Fibroblast of the aortic adventitia (primary cell): ENCODE results near the gene SCN5A. TPM values are rescaled to one million over a fixed set of nuclear protein-coding genes. Genes with fewer than 3 reads are reported as not detected.

ENCODE experiments used
- DNase-seq: peaks from one replicate; pipeline ENCODE4 v3.0.0-alpha.2; 2010; ENCODE audit warnings: low read depth
- H3K4me3 ChIP-seq: 2 replicates; pipeline ENCODE4 v1.5.1; 2011; ENCODE audit warnings: low read depth, mild to moderate bottlenecking, control low read depth, low read length, moderate library complexity
- total RNA-seq: library from RNA; depleted of rRNA; stranded (reverse); fragments of >200 nt; gene quantifications from 2 replicates; pipeline ENCODE4 v1.2.3, GENCODE V29; 2012; ENCODE audit warnings: low replicate concordance
- TF ChIP-seq, protein P1 (sequence below): IDR thresholded peaks from 2 replicates; pipeline ENCODE4 v1.5.1; 2011; ENCODE audit warnings: mild to moderate bottlenecking, low read length, control low read depth, inconsistent platforms; ENCODE audit not compliant: insufficient read depth

The SCN5A gene
- total RNA-seq, 1 donor: 0.99 TPM

DNA sequence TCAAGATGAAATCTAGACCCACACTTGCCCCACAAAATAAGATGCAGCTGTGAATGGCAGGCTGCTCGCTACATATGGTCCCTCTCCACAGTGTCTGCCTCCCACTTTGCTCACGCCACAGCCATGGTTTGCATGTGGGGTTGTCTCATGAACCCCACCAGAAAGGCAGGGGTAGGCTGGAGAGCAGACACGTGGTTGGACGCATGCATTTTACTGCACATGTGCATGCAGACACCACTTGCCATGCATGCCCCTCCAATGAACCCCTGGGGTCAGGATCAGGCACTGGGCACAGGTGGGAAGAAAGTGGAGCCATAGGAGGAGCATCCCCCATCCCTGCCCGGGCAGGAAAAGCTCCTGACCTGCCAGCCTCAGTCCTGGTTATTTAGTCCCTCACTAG is 20.7 kb downstream of the SCN5A start:
- H3K4me3 ChIP-seq: no peak overlapping the region
- no peak for DNase-seq
- TF ChIP-seq, protein P1, sequence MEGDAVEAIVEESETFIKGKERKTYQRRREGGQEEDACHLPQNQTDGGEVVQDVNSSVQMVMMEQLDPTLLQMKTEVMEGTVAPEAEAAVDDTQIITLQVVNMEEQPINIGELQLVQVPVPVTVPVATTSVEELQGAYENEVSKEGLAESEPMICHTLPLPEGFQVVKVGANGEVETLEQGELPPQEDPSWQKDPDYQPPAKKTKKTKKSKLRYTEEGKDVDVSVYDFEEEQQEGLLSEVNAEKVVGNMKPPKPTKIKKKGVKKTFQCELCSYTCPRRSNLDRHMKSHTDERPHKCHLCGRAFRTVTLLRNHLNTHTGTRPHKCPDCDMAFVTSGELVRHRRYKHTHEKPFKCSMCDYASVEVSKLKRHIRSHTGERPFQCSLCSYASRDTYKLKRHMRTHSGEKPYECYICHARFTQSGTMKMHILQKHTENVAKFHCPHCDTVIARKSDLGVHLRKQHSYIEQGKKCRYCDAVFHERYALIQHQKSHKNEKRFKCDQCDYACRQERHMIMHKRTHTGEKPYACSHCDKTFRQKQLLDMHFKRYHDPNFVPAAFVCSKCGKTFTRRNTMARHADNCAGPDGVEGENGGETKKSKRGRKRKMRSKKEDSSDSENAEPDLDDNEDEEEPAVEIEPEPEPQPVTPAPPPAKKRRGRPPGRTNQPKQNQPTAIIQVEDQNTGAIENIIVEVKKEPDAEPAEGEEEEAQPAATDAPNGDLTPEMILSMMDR: no peak

DNA sequence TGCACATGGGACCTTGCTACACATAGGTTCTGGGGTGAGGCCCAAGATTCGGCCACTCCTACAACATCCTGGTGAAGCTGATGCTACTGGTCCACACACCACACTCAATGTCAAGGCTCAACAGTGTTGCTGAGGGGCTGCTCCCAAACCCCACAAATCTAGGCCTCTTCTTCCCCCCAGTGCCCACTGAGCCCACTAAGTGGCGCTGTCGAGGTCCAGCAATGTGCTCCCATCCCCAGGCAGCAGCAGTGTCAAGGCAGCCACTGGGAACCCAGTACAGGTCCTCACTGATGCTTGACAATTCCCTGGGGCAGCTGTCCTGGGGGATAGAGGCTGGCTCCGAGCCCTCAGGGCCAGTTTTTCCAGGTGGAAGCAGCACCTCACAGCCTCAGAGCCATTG is 21.5 kb downstream of the SCN5A start:
- TF ChIP-seq, protein P1: peak; percentile 52
- no peak overlapping the region for H3K4me3 ChIP-seq
- no peak for DNase-seq

DNA sequence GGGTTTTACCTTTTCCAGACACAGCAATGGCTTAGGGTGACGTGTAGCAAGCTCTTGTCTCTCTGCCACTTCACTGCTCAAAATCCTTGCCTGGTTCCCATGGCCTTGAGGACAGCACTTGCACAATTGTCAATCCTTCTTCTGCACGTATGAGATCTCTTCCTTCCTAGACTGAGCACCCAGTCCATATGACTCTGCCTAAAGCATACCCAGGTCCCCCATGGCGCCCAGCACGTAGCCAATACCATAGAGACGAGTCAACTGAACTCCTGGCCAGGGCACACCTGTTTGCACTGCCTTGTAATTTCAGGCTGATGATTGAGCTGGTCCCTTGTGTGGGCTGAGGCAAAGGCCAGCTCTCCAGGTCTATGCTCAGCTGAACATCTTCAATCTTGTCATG is 23.3 kb downstream of the SCN5A start:
- DNase-seq: no peak
- H3K4me3 ChIP-seq: no peak overlapping the region
- TF ChIP-seq, protein P1: no peak

DNA sequence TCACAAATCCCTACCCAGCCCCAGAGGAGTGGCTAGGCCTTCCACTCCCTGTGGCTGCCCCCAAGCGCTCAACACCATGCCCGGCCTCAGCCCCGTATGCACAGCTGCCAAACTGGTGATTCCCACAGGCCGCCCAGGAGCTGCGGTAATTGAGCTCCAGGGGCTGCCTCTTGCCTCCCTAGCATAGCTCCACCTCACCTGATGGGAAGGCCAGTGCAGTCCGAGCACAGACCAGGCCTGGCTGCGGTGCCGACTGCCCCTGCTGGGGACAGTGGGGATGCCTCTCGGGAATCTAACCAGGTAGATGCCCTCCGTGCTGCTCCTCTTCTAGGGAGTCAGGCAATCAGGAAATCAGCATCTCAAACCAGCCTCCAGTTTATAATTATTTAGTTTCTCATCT is 25.9 kb downstream of the SCN5A start:
- no peak for DNase-seq
- TF ChIP-seq, protein P1: no peak
- H3K4me3 ChIP-seq: no peak overlapping the region

DNA sequence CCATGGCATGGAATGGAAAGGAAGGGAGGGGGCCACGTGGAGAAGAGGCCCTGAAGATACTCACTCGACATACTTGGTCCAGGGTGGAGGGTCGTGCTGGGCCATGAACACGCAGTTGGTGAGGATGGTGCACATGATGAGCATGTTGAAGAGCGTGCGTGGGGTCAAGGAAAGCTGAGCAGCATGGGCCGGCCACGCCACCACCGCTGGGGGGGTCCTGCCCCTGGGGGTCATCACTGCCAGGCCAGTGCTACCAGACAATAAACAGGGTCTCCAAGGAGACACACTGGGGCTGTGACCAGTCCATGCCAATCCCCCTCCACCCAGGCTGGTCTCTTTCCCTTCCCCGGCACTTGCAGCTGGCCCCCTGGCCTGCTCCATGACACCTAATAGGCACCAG is 27.2 kb downstream of the SCN5A start:
- TF ChIP-seq, protein P1: no peak
- no peak for DNase-seq
- no peak overlapping the region for H3K4me3 ChIP-seq

DNA sequence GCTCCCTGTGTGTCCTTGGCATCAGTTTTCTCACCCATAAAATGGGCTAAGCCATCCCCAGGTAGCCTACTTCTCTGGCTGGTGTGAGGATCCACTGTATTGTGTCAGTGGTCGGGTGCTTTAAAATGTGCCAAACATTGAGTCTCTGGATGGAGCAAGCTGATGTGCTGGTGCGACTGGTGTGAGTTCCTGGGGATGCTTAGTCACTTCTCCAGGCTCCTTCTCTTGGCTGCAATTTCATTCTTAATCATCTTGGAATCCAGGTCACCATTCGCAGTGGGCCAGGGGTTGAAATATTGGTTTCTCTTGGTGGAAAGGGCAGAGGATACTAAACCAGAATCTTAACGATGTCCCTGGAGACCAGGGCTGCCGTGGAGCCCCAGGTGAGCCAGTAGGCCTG is 29.3 kb downstream of the SCN5A start:
- no peak overlapping the region for H3K4me3 ChIP-seq
- TF ChIP-seq, protein P1: no peak
- peak; percentile 34 for DNase-seq

DNA sequence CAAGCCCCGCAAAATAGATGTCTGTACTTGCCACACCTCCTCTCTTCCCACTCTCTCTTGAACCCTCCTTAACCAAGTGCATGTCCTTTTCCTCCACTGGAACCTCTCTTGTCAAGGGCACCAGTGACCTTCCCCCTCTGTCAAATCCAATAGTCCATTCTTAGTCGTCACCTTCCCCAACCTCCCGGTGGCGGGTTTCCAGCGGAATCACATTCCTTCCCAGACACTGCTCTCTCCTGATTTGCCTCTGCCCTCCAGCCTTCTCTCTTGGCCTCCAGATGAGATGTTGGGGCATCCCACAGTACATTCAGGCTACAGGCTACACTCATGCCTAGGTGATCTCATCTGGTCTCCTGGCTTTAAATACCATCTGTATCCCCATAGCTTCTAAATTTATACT is 31.1 kb downstream of the SCN5A start:
- no peak overlapping the region for H3K4me3 ChIP-seq
- no peak for DNase-seq
- TF ChIP-seq, protein P1: no peak
